T47D (cell line): ENCODE data around the gene AXIN1.

Experiments
- DNase-seq, 2 experiments: peaks; one replicate each; pipeline versions ENCODE4 v3.0.0 to v3.0.0-alpha.2; 2011 to 2012; ENCODE audit warnings: low read depth in 1 of 2, low spot score in 1 of 2
- JUND ChIP-seq: IDR thresholded peaks from 2 replicates; pipeline ENCODE4 v1.6.1; 2012; ENCODE audit warnings: low read depth
- in situ Hi-C: cut with HindIII; loops from 2 replicates; pipeline ENCODE4 v1.10.0; 2016; ENCODE audit warnings: low sequenced_read_pairs, low pct_unique_long_range_greater_than_20kb

AXIN1 gene

GRCh38 chr16:314795-315299 lies 37.7 kb downstream of the AXIN1 start:
- no peak for DNase-seq

GRCh38 chr16:314351-314750 lies 38.2 kb downstream of the AXIN1 start:
- no peak for TF ChIP-seq JUND
- in situ Hi-C loops, result no loop called here
- DNase-seq, result no peak

More at GRCh38 chr16:314795-315299, 37.7 kb downstream of the AXIN1 start:
- TF ChIP-seq JUND, result no peak
- in situ Hi-C loops, result no loop called here

GRCh38 chr16:311725-312124 lies 40.8 kb downstream of the AXIN1 start:
- no peak for TF ChIP-seq JUND
- DNase-seq, result no peak
- in situ Hi-C loops, result no loop called here

DNA sequence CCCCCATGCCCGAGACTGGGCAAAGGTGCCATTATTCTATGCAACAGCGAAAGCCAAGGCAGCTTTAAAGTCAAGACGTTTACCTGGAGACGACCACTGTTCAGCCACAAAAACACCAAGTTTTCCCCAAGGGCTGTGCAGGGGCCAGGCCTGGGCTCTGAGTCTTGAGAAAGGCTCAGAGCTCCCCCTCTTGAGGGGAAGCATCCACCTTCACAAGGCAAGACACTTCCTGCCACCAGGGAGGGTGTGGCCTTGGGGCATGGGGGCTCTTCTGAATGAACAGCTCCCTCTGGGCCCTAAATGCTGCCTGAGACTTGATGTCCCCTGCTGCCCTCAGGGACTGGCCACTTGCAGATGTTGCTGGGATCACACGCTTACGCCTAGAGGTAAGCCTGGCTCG lies 43.0 kb downstream of the AXIN1 start:
- in situ Hi-C loops, result no loop called here
- DNase-seq, result no peak
- TF ChIP-seq JUND, result no peak

GRCh38 chr16:307691-308312 lies 44.7 kb downstream of the AXIN1 start:
- in situ Hi-C loops, result no loop called here
- DNase-seq, result no peak
- TF ChIP-seq JUND, result no peak

DNA sequence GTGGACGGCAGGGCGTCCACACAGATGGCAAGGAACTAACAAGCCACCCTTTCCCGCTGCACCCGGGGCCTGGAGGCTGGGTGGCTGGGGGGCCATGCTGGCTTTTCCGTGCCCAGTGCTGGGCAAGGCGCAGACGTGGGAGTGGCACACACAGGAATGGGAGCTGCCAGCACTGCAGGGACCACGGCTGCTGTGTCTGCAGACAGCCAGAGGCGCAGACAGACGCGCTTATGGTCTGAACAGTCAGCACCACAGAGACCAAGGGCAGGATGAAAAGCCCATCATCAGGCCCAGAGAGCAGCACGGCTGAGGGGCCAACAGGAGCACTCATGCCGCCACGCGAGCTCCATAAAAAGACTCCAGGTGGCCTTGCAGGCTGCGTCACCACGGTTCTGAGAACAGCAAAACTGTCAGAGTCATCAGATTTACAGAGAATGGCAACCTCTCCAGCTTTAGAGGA lies 45.6 kb downstream of the AXIN1 start:
- no peak for TF ChIP-seq JUND
- in situ Hi-C loops, result no loop called here
- no peak for DNase-seq

- no peak for TF ChIP-seq JUND
- no peak for DNase-seq
- in situ Hi-C loops, result no loop called here
Measured at GRCh38 chr16:305916-306626, 46.5 kb downstream of the AXIN1 start.

DNA sequence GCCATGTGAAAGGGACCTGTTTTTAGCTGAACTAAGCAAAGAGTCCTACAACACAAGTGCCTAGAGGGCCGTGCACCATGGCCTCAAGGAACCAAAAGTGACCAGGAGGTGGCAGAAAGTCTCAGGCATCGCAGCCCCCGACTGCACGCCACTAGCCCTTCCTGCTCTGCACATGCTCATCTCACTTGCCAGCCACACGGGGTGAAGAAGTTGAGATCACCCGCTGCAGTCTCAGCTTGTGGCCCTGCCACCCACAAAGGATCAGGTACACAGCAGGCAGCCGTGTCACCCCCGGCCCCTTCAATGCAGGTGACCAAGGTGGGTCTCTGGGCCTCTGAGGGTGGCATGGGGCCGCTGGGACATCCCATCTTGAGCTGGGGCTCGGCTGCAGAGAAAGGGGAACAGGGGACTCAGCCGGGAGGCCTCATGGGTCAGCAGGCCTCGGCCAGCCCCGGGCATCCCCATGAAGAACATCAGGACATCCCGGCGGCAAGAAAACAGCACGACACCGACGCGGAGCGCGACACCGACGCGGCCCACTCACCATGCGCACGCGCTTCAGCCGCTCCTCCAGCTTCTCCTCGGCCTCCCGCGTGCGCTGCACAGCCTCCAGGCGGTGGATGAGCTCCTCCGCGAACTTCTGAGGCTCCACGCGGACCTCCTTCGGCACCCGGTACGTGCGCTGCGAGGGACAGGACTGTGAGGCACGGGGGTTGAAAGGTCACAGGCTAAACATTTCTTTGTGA lies 48.6 kb downstream of the AXIN1 start:
- no peak for TF ChIP-seq JUND
- peak in 1 of 2 experiments; percentile 18 for DNase-seq
- in situ Hi-C loops, result no loop called here

- in situ Hi-C loops, result no loop called here
- no peak for TF ChIP-seq JUND
- DNase-seq, result no peak
Measured at GRCh38 chr16:301950-302349, 50.6 kb downstream of the AXIN1 start.

DNA sequence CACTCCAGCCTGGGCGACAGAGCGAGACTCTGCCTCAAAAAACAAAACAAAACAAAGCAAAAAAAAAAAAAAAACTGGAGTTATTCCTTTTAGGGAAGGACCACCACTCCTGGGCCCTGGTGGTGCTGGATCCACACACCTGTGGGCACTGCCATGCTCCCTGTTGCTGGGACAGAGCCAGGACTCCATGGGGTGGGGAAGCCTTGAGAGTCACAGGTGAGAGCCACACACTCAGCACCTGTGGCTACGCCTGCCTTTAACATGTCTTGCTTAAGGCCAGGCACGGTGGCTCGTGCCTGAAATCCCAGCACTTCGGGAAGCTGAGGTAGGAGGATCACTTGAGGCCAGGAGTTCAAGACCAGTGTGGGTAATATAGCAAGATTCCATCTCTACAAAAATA lies 51.3 kb downstream of the AXIN1 start:
- in situ Hi-C loops, result no loop called here
- TF ChIP-seq JUND, result no peak
- DNase-seq, result no peak

DNA sequence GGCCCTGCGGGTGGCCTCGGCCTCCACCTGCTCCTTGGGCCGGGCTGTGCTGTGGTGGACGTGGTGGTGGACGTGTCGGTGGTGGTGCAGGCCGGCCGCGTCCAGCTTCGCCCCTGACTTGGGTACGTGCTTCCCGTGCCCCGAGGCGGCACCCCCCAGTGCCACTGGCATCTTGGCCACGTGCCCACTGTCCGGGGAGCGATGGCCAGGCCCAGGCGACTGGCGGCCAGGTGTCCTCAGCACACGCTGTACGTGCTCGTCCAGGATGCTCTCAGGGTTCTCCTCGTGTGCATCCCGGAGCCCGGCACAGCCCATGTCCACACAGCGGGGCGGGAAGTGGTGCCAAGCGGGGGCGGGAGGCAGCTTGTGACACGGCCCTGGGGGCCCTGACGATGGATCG lies 54.7 kb downstream of the AXIN1 start:
- no peak for TF ChIP-seq JUND
- no peak for DNase-seq
- in situ Hi-C loops, result no loop called here

DNA sequence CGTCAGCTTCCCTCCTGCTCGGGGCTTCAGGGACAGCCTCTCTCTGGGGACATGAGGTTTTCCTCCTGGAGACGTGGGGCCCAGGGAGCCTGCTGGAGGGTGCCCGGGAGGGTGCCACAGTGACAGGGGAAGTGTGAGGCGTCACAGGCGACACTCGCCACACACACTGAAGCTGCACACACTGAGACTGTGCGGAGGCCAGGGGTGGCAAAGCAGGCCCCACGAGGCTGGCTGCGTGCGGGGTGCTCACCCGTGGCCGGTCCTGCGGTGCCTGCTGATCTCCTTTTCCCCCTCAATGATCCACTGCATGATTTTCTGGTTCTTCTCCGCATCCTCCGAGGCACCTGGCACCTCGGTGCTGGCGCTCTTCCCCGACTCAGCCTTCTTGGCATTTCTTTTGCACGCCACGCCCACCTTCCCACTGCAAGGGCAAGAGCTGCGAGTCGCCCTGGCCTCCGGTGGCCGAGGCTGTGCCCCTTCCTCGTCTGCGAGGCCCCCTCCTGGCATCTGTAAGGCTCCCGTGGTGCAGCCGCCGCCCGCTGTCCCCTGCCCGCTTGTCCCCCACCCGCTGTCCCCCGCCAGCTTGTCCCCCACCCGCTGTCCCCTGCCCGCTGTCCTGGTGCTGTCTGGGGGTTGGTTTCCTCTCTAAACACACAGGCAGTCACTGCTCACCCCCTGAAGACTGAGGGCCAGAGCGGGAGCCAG lies 55.6 kb downstream of the AXIN1 start:
- TF ChIP-seq JUND, result no peak
- in situ Hi-C loops, result no loop called here

More for the DNA sequence above, 55.6 kb downstream of the AXIN1 start:
- no peak for DNase-seq
